ENCODE data around the gene AMH. TPM values are rescaled to one million over a fixed set of nuclear protein-coding genes. Genes with fewer than 3 reads are reported as not detected.

Gene AMH
- polyA plus RNA-seq, 1 of the 3 experiments (the other 2 are of a cell fraction) = 18.1 TPM

DNA sequence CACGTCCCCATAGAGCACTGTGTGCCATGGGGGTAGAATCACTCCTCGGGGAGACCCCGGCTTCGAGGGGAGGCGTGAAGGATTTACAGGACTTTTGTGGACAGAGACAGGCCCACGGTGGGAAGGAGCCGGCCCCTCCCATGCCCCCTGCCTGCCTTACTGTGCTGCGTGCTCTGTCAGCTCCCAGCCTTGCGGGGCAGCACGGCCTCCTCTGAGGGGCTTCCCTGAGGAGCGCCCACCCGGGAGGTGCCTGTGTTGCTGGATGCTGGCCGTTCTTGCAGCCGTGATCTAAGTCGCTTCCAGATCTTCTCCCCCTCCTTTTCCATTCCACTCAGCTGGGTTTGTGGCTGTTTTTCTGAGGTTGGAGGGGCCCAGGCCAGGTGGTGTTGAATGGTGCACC is 42.1 kb upstream of the AMH start:
- ChIA-PET CTCF (no interaction called here), POLR2A (no interaction called here)
- no peaks in the 10 kb centered on the region for H4K20me1 ChIP-seq (ENCODE audit: insufficient read depth)
- WGBS (ENCODE audit: low lambda C conversion rate) = 100% methylated on average over 3 of the region's 15 CpGs
- H3K27ac ChIP-seq (ENCODE audit: low read depth in 2 of 2, low read length in 1 of 2) = no peak overlapping the region
- H3K36me3 ChIP-seq (replicated peaks in 1 of 2; ENCODE audit: control insufficient read depth in 1 of 2, insufficient read depth in 2 of 2, low read length in 1 of 2) = peaks cover 8 to 47% of the 10 kb centered on the region in 2 experiments
- no peaks in the 10 kb centered on the region for H3K27me3 ChIP-seq (ENCODE audit: insufficient read depth)
- TF ChIP-seq, protein P1, sequence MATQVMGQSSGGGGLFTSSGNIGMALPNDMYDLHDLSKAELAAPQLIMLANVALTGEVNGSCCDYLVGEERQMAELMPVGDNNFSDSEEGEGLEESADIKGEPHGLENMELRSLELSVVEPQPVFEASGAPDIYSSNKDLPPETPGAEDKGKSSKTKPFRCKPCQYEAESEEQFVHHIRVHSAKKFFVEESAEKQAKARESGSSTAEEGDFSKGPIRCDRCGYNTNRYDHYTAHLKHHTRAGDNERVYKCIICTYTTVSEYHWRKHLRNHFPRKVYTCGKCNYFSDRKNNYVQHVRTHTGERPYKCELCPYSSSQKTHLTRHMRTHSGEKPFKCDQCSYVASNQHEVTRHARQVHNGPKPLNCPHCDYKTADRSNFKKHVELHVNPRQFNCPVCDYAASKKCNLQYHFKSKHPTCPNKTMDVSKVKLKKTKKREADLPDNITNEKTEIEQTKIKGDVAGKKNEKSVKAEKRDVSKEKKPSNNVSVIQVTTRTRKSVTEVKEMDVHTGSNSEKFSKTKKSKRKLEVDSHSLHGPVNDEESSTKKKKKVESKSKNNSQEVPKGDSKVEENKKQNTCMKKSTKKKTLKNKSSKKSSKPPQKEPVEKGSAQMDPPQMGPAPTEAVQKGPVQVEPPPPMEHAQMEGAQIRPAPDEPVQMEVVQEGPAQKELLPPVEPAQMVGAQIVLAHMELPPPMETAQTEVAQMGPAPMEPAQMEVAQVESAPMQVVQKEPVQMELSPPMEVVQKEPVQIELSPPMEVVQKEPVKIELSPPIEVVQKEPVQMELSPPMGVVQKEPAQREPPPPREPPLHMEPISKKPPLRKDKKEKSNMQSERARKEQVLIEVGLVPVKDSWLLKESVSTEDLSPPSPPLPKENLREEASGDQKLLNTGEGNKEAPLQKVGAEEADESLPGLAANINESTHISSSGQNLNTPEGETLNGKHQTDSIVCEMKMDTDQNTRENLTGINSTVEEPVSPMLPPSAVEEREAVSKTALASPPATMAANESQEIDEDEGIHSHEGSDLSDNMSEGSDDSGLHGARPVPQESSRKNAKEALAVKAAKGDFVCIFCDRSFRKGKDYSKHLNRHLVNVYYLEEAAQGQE (IDR thresholded peaks at IDR 0.05; ENCODE audit: low read depth, low read length) = no peak
- TF ChIP-seq, protein P2, sequence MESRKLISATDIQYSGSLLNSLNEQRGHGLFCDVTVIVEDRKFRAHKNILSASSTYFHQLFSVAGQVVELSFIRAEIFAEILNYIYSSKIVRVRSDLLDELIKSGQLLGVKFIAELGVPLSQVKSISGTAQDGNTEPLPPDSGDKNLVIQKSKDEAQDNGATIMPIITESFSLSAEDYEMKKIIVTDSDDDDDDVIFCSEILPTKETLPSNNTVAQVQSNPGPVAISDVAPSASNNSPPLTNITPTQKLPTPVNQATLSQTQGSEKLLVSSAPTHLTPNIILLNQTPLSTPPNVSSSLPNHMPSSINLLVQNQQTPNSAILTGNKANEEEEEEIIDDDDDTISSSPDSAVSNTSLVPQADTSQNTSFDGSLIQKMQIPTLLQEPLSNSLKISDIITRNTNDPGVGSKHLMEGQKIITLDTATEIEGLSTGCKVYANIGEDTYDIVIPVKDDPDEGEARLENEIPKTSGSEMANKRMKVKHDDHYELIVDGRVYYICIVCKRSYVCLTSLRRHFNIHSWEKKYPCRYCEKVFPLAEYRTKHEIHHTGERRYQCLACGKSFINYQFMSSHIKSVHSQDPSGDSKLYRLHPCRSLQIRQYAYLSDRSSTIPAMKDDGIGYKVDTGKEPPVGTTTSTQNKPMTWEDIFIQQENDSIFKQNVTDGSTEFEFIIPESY (IDR thresholded peaks at IDR 0.05; ENCODE audit: borderline replicate concordance, low read depth) = no peak
- TF ChIP-seq TCF12 (IDR thresholded peaks at IDR 0.05) = no peak
- TF ChIP-seq TAF1 (IDR thresholded peaks at IDR 0.05; ENCODE audit: borderline replicate concordance, low read depth, low read length) = no peak
- no peak for TF ChIP-seq SMC3 (IDR thresholded peaks at IDR 0.05; ENCODE audit: low read depth, low read length)
- TF ChIP-seq FOSL2 (IDR thresholded peaks at IDR 0.05; ENCODE audit: borderline replicate concordance, low read depth) = no peak
- TF ChIP-seq YY1 (IDR thresholded peaks at IDR 0.05; ENCODE audit: low read depth) = no peak
- TF ChIP-seq TEAD4 (IDR thresholded peaks at IDR 0.05; ENCODE audit: borderline replicate concordance, insufficient read depth) = no peak
- H3K4me3 ChIP-seq (ENCODE audit: low read depth in 2 of 2, low read length in 1 of 2) = no peak overlapping the region
- no peaks in the 10 kb centered on the region for H3K9me3 ChIP-seq
- H3K9me2 ChIP-seq = no peaks in the 10 kb centered on the region
- H3K79me2 ChIP-seq (ENCODE audit: insufficient read depth) = 0 out of 2 replicates have a peak, but pooled peaks cover 7% of the 10 kb centered on the region
- no peak for DNase-seq
- H3K9ac ChIP-seq = no peak overlapping the region
- no peaks in the 10 kb centered on the region for H3K4me1 ChIP-seq (ENCODE audit: control insufficient read depth in 1 of 2, insufficient read depth in 2 of 2, low read depth in 1 of 2, low read length in 1 of 2)
- H3K4me2 ChIP-seq = no peak overlapping the region
- H2AFZ ChIP-seq (ENCODE audit: low read depth) = no peak overlapping the region
- H3F3A ChIP-seq (replicated peaks; ENCODE audit: insufficient read depth) = no peaks in the 10 kb centered on the region

DNA sequence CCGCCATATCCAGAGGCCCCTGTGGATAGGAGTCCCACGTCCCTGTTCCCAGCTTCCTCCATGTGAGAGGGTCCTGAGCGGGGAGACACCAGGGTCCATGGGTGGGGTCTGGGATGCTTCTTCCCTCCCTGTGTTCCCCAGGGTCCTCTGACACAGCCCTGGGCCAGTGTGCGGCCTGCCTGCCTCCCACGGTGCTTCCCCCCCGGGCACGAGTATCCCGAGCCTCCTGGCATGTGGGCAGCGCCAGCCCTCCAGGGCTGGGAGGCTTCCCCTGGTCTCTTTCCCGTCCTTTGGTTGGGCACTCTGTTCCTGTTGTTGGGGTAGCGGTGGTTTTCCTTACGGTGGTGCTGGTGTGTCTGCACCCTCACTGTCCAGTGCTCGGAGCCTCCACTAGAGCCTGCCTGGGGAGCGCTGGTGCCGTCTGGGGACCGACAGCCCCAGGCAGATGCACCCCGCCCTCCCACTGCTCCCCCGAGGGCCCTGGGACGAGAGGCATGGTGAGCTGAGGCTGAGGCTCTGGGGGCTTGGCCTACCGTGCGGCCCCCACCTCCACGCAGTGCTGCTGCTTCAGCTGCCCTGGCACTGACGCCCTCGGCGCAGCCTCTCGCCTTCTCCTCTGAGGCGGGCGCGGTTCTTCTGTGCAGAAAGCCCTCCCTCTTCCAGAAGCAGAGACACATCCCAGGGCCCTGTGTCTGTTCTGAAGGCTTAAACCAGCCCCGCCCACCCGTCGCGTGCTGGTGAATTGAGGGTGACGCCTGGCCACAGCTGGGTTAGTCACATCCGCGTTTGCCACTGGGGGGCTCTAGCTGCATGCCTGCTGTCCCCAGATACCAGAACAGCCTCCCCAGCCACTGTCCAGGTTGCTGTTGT is 40.9 kb upstream of the AMH start:
- CTCF ChIA-PET = interaction anchor here (0.6 to 0.7 kb wide), 2 partner anchors 36 to 52 kb away, joined by 3 read pairs; no protein-coding TSS in a partner anchor
- H3K4me3 ChIP-seq (ENCODE audit: low read depth in 2 of 2, low read length in 1 of 2) = no peak overlapping the region
- H3K4me1 ChIP-seq (ENCODE audit: control insufficient read depth in 1 of 2, insufficient read depth in 2 of 2, low read depth in 1 of 2, low read length in 1 of 2) = no peaks in the 10 kb centered on the region
- TF ChIP-seq, protein P3, sequence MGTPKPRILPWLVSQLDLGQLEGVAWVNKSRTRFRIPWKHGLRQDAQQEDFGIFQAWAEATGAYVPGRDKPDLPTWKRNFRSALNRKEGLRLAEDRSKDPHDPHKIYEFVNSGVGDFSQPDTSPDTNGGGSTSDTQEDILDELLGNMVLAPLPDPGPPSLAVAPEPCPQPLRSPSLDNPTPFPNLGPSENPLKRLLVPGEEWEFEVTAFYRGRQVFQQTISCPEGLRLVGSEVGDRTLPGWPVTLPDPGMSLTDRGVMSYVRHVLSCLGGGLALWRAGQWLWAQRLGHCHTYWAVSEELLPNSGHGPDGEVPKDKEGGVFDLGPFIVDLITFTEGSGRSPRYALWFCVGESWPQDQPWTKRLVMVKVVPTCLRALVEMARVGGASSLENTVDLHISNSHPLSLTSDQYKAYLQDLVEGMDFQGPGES (IDR thresholded peaks at IDR 0.05; ENCODE audit: low read depth, low read length) = no peak
- no peak overlapping the region for H3K4me2 ChIP-seq
- DNase-seq = no peak
- H3K9me3 ChIP-seq = no peaks in the 10 kb centered on the region
- no peaks in the 10 kb centered on the region for H3K27me3 ChIP-seq (ENCODE audit: insufficient read depth)
- POLR2A ChIA-PET = interaction anchor here (0.6 kb wide), 1 partner anchor 176 kb away, joined by 3 read pairs; no protein-coding TSS in a partner anchor
- 0 out of 2 replicates have a peak, but pooled peaks cover 7% of the 10 kb centered on the region for H3K79me2 ChIP-seq (ENCODE audit: insufficient read depth)
- peaks cover 8 to 52% of the 10 kb centered on the region in 2 experiments for H3K36me3 ChIP-seq (replicated peaks in 1 of 2; ENCODE audit: control insufficient read depth in 1 of 2, insufficient read depth in 2 of 2, low read length in 1 of 2)
- H3K9me2 ChIP-seq = no peaks in the 10 kb centered on the region
- 92% methylated on average over 28 of the region's 36 CpGs for WGBS (ENCODE audit: low lambda C conversion rate)
- H2AFZ ChIP-seq (ENCODE audit: low read depth) = no peak overlapping the region
- no peak overlapping the region for H3K27ac ChIP-seq (ENCODE audit: low read depth in 2 of 2, low read length in 1 of 2)
- H3F3A ChIP-seq (replicated peaks; ENCODE audit: insufficient read depth) = no peaks in the 10 kb centered on the region
- H4K20me1 ChIP-seq (ENCODE audit: insufficient read depth) = no peaks in the 10 kb centered on the region
- H3K9ac ChIP-seq = no peak overlapping the region
